GM19043 (cell line): ENCODE results near the gene VCY1B.
"Not testable (repeated sequence)": the region's sequence is repeated elsewhere in the genome, so short reads cannot be mapped to it uniquely, and the experiment has no call there.

Experiments used
- ATAC-seq: cut with Tn5 transposase; IDR thresholded peaks from one replicate; pipeline ENCODE4 v1.9.1; 2021; ENCODE audit warnings: low read depth; ENCODE audit not compliant: unreplicated experiment

The VCY1B gene

DNA sequence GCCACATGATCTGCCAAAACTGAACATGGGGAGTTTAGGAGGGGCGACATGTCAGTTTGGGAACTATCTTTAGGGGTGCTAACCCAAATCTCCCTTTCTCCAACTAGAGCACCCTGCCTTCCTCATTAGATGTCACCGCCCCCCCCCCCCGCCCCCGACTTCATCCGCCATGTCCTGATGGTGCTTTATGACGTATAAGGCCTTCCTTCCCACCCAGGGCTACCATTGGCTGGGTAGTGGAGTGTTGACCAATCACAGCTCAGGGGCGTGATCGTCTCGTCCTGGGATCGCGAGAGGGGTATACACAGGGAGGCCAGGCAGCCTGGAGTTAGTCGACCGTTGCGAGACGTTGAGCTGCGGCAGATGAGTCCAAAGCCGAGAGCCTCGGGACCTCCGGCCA is at the start of gene VCY1B:
VCY1B (plus strand) TSS at position 301 of the 400 bp plus-strand sequence; CDS start at position 364, 63 bp downstream.
- not testable (repeated sequence) for ATAC-seq

DNA sequence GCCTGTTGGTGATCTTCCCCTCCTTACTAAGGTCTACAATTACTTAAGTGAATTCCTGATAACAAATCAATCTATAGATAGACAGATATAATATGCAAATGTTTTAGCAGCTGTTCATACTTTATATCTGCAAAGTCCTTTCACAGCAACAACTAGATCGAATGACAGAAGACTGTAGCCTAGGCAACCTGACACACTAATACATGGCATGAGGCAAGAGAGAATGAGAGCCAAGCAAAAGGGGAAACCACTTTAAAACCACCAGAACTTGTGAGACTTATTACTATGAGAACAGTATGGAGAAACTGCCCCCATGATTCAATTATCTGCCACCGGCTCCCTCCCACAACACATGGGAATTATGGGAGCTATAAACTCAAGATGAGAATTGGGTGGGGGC is 44.1 kb upstream of the VCY1B start:
- ATAC-seq = not testable (repeated sequence)

DNA sequence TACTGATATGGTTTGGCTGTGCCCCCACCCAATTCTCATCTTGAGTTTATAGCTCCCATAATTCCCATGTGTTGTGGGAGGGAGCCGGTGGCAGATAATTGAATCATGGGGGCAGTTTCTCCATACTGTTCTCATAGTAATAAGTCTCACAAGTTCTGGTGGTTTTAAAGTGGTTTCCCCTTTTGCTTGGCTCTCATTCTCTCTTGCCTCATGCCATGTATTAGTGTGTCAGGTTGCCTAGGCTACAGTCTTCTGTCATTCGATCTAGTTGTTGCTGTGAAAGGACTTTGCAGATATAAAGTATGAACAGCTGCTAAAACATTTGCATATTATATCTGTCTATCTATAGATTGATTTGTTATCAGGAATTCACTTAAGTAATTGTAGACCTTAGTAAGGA is 25.6 kb upstream of the VCY1B start:
- ATAC-seq = not testable (repeated sequence)

DNA sequence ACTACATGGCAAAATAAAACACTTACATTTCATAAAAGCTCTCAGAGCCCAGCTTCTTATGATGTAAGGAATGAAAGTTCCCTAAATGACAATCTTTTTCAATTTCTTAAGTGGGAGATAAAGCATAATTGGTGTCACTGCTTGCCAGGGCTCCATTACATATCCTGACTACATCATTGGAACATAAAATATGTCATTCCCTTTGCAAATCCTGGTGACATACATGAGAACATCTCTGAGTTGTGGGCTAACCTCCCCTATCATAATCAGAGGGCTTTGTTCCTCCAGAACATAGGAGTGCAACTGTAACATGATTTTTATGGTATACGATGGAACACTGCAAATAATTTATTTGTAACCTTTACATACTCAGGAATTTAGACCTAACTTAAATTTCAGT is 29.9 kb downstream of the VCY1B start:
- no peak for ATAC-seq
